ENCODE results near the gene HMGN5.

The HMGN5 gene

GRCh38 chrX:81120258-81120935, 81.3 kb downstream of the HMGN5 start:
- Histone ChIP-seq H3K4me1 (ENCODE audit: control insufficient read depth, insufficient read depth, low read length) (peaks cover 5% of the 10 kb centered on the region), H3K27me3 (replicated peaks; ENCODE audit: control insufficient read depth, insufficient read depth, low read length) (peaks cover 5% of the 10 kb centered on the region), H3K9ac (ENCODE audit: low read length) (peak overlapping the region; percentile 75), H3K4me3 (ENCODE audit: low read length) (peak overlapping the region; percentile 88), H3K36me3 (ENCODE audit: control insufficient read depth, insufficient read depth, low read length, severe bottlenecking) (no peaks in the 10 kb centered on the region), H3K9me3 (ENCODE audit: control insufficient read depth, low read length) (no peaks in the 10 kb centered on the region)
- DNase-seq (ENCODE audit: low read depth): no peak

- Histone ChIP-seq H3K9me3 (ENCODE audit: control insufficient read depth, low read length) (no peaks in the 10 kb centered on the region), H3K4me1 (ENCODE audit: control insufficient read depth, insufficient read depth, low read length) (peaks cover under 1% of the 10 kb centered on the region)
Measured at GRCh38 chrX:81114757-81115156, 87.0 kb downstream of the HMGN5 start.

DNA sequence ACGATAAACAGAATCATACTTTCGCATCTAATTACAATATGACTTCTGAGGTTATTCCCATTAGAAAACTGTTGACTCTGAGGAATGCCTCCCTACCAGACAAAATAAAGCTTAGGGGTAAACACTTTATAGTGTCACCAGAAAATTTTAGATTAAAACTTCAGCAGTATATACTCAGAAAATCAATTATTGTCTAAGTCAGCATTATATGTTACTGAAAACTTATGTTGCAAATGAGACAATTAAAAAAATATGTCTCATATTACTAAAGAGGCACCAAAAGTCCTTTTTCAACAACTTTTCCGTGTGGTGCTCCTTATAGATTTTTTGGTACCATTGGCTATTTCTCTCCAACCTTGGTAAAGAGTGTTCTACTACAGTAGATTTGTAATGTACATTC, 91.4 kb downstream of the HMGN5 start:
- H3K27me3 ChIP-seq (replicated peaks; ENCODE audit: control insufficient read depth, insufficient read depth, low read length): no peaks in the 10 kb centered on the region
- no peak for DNase-seq (ENCODE audit: low read depth)
- no peaks in the 10 kb centered on the region for H3K4me1 ChIP-seq (ENCODE audit: control insufficient read depth, insufficient read depth, low read length)
- H3K4me3 ChIP-seq (ENCODE audit: low read length): no peak overlapping the region
- no peak overlapping the region for H3K9ac ChIP-seq (ENCODE audit: low read length)
- H3K9me3 ChIP-seq (ENCODE audit: control insufficient read depth, low read length): peaks cover 4% of the 10 kb centered on the region
- no peaks in the 10 kb centered on the region for H3K36me3 ChIP-seq (ENCODE audit: control insufficient read depth, insufficient read depth, low read length, severe bottlenecking)

More at GRCh38 chrX:81114757-81115156, 87.0 kb downstream of the HMGN5 start:
- Histone ChIP-seq H3K4me3 (ENCODE audit: low read length) (no peak overlapping the region), H3K27me3 (replicated peaks; ENCODE audit: control insufficient read depth, insufficient read depth, low read length) (no peaks in the 10 kb centered on the region), H3K36me3 (ENCODE audit: control insufficient read depth, insufficient read depth, low read length, severe bottlenecking) (no peaks in the 10 kb centered on the region), H3K9ac (ENCODE audit: low read length) (no peak overlapping the region)
- DNase-seq (ENCODE audit: low read depth): no peak

GRCh38 chrX:81082649-81083048, 119.1 kb downstream of the HMGN5 start:
- Histone ChIP-seq H3K4me3 (ENCODE audit: low read length) (no peak overlapping the region), H3K9ac (ENCODE audit: low read length) (no peak overlapping the region)

More at GRCh38 chrX:81082649-81083048, 119.1 kb downstream of the HMGN5 start:
- Histone ChIP-seq H3K9me3 (ENCODE audit: control insufficient read depth, low read length) (peaks cover 15% of the 10 kb centered on the region), H3K36me3 (ENCODE audit: control insufficient read depth, insufficient read depth, low read length, severe bottlenecking) (no peaks in the 10 kb centered on the region), H3K27me3 (replicated peaks; ENCODE audit: control insufficient read depth, insufficient read depth, low read length) (no peaks in the 10 kb centered on the region), H3K4me1 (ENCODE audit: control insufficient read depth, insufficient read depth, low read length) (no peaks in the 10 kb centered on the region)
- no peak for DNase-seq (ENCODE audit: low read depth)
